Neutrophil (primary cell): ENCODE measurements around the gene RAET1G.

ENCODE experiments used
- H3K27ac ChIP-seq: fragments of 200-600 bp; sonication (generic); 2 replicates; pipeline ENCODE4 v1.5.1; 2016; ENCODE audit warnings: mild to moderate bottlenecking, moderate library complexity
- H3K27me3 ChIP-seq: fragments of 200-600 bp; sonication (generic); 2 replicates; pipeline ENCODE4 v1.6.0; 2016; ENCODE audit warnings: mild to moderate bottlenecking
- H3K36me3 ChIP-seq: fragments of 200-600 bp; sonication (generic); 2 replicates; pipeline ENCODE4 v1.5.1; 2017
- H3K4me1 ChIP-seq, 2 experiments: fragments of 200-600 bp in 1 of 2; sonication (generic) in 1 of 2; 1 replicate in 1 of 2; 2 replicates in 1 of 2; pipeline versions ENCODE4 v1.5.1 to v1.6.1; 2013 to 2016; ENCODE audit warnings: low read depth in 1 of 2, low read length in 1 of 2, mild to moderate bottlenecking in 1 of 2, moderate library complexity in 1 of 2; ENCODE audit not compliant: control insufficient read depth in 1 of 2, insufficient read depth in 1 of 2
- H3K4me3 ChIP-seq, 2 experiments: fragments of 200-600 bp in 1 of 2; sonication (generic) in 1 of 2; 1 replicate in 1 of 2; 2 replicates in 1 of 2; pipeline ENCODE4 v1.5.1; 2013 to 2016; ENCODE audit warnings: low read depth in 1 of 2, low read length in 1 of 2, mild to moderate bottlenecking in 1 of 2, moderate library complexity in 1 of 2
- H3K9me3 ChIP-seq: fragments of 200-600 bp; sonication (generic); 2 replicates; pipeline ENCODE4 v1.5.1; 2016
- CTCF ChIP-seq: fragments of 200-600 bp; sonication (generic); IDR thresholded peaks from 2 replicates; pipeline ENCODE4 v1.5.1; 2016; ENCODE audit warnings: antibody characterized with exemption

RAET1G gene

GRCh38 chr6:149904661-149905370, 18.1 kb downstream of the RAET1G start:
- H3K36me3 ChIP-seq: no peaks in the 10 kb centered on the region
- H3K9me3 ChIP-seq: no peaks in the 10 kb centered on the region
- H3K4me1 ChIP-seq: no peaks in the 10 kb centered on the region
- TF ChIP-seq CTCF: no peak
- H3K27ac ChIP-seq: no peak overlapping the region
- peaks cover 7% of the 10 kb centered on the region for H3K27me3 ChIP-seq
- no peak overlapping the region for H3K4me3 ChIP-seq

- no peaks in the 10 kb centered on the region for H3K4me1 ChIP-seq
- H3K27me3 ChIP-seq: peaks cover 7% of the 10 kb centered on the region
- H3K36me3 ChIP-seq: no peaks in the 10 kb centered on the region
- H3K9me3 ChIP-seq: no peaks in the 10 kb centered on the region
- no peak overlapping the region for H3K27ac ChIP-seq
- no peak overlapping the region for H3K4me3 ChIP-seq
- no peak for TF ChIP-seq CTCF
Measured at GRCh38 chr6:149903938-149904611, 18.8 kb downstream of the RAET1G start.

GRCh38 chr6:149901444-149902140, 21.3 kb downstream of the RAET1G start:
- Histone ChIP-seq H3K4me1 (no peaks in the 10 kb centered on the region), H3K27ac (no peak overlapping the region), H3K4me3 (no peak overlapping the region), H3K27me3 (peaks cover 7% of the 10 kb centered on the region), H3K36me3 (no peaks in the 10 kb centered on the region), H3K9me3 (no peaks in the 10 kb centered on the region)
- no peak for TF ChIP-seq CTCF

- peaks cover 7% of the 10 kb centered on the region for H3K27me3 ChIP-seq
- H3K9me3 ChIP-seq: no peaks in the 10 kb centered on the region
- no peak overlapping the region for H3K4me3 ChIP-seq
- no peaks in the 10 kb centered on the region for H3K36me3 ChIP-seq
- TF ChIP-seq CTCF: no peak
- H3K27ac ChIP-seq: no peak overlapping the region
- H3K4me1 ChIP-seq: no peaks in the 10 kb centered on the region
Measured at GRCh38 chr6:149900620-149901443, 22.1 kb downstream of the RAET1G start.

GRCh38 chr6:149899926-149900619, 22.8 kb downstream of the RAET1G start:
- H3K9me3 ChIP-seq: no peaks in the 10 kb centered on the region
- TF ChIP-seq CTCF: no peak
- no peaks in the 10 kb centered on the region for H3K4me1 ChIP-seq
- H3K27me3 ChIP-seq: peaks cover 7% of the 10 kb centered on the region
- H3K4me3 ChIP-seq: no peak overlapping the region
- H3K27ac ChIP-seq: no peak overlapping the region
- H3K36me3 ChIP-seq: no peaks in the 10 kb centered on the region
